SK-N-MC (cell line): Measurements from ENCODE around the gene UBTD1.

Experiments used
- DNase-seq: peaks from one replicate; pipeline ENCODE4 v3.0.0-alpha.2; 2011; ENCODE audit warnings: low read depth, low spot score
- H3K27ac ChIP-seq: fragments of 200-600 bp; sonication (generic); 2 replicates; pipeline ENCODE4 v1.5.1; 2016; ENCODE audit warnings: mixed run types
- H3K36me3 ChIP-seq: fragments of 200-600 bp; sonication (generic); 2 replicates; pipeline ENCODE4 v1.6.1; 2017; ENCODE audit warnings: antibody characterized with exemption, low read length, mixed read lengths; ENCODE audit not compliant: insufficient read depth
- H3K4me3 ChIP-seq: fragments of 200-600 bp; sonication (generic); 2 replicates; pipeline ENCODE4 v1.5.1; 2016
- H3K9ac ChIP-seq: fragments of 200-600 bp; sonication (generic); 2 replicates; pipeline ENCODE4 v1.8.0; 2017; ENCODE audit warnings: mixed run types, mixed read lengths; ENCODE audit not compliant: insufficient read length
- H3K9me3 ChIP-seq: fragments of 200-600 bp; sonication (generic); 2 replicates; pipeline ENCODE4 v1.6.1; 2017; ENCODE audit warnings: low read depth, mild to moderate bottlenecking, antibody characterized with exemption, low read length, moderate library complexity, mixed read lengths
- EZH2 ChIP-seq: fragments of 200-600 bp; sonication (generic); IDR thresholded peaks from one replicate; pipeline ENCODE4 v1.6.1; 2017; ENCODE audit warnings: antibody characterized with exemption
- FOXP2 ChIP-seq: optimal IDR thresholded peaks from 2 replicates; pipeline ENCODE3; 2011; ENCODE audit warnings: mild to moderate bottlenecking, moderate library complexity; ENCODE audit not compliant: insufficient read depth; ENCODE audit errors: extremely low read length, control extremely low read depth
- POLR2AphosphoS5 ChIP-seq: IDR thresholded peaks from 2 replicates; pipeline ENCODE4 v1.6.1; 2012; ENCODE audit warnings: mild to moderate bottlenecking, low read depth, low read length, borderline replicate concordance

Gene UBTD1

GRCh38 chr10:97596101-97597082 lies 97.7 kb downstream of the UBTD1 start:
- DNase-seq: no peak
- TF ChIP-seq FOXP2: no peak
- no peak for TF ChIP-seq POLR2AphosphoS5
- no peak for TF ChIP-seq EZH2
- no peak overlapping the region for H3K4me3 ChIP-seq
- no peaks in the 10 kb centered on the region for H3K9me3 ChIP-seq
- H3K36me3 ChIP-seq: no peaks in the 10 kb centered on the region
- H3K27ac ChIP-seq: no peak overlapping the region
- no peak overlapping the region for H3K9ac ChIP-seq

GRCh38 chr10:97597778-97598177 lies 99.1 kb downstream of the UBTD1 start:
- H3K4me3 ChIP-seq: no peak overlapping the region
- H3K27ac ChIP-seq: no peak overlapping the region
- TF ChIP-seq EZH2 (no peak), FOXP2 (no peak), POLR2AphosphoS5 (no peak)
- H3K9me3 ChIP-seq: no peaks in the 10 kb centered on the region
- H3K36me3 ChIP-seq: no peaks in the 10 kb centered on the region
- DNase-seq: no peak
- no peak overlapping the region for H3K9ac ChIP-seq

GRCh38 chr10:97598407-97599271 lies 99.9 kb downstream of the UBTD1 start:
- Histone ChIP-seq H3K9me3 (no peaks in the 10 kb centered on the region), H3K27ac (no peak overlapping the region), H3K9ac (no peak overlapping the region), H3K4me3 (no peak overlapping the region), H3K36me3 (no peaks in the 10 kb centered on the region)
- DNase-seq: no peak
- TF ChIP-seq POLR2AphosphoS5: no peak
- no peak for TF ChIP-seq EZH2
- no peak for TF ChIP-seq FOXP2

GRCh38 chr10:97599272-97599619 lies 100.5 kb downstream of the UBTD1 start:
- Histone ChIP-seq H3K9me3 (no peaks in the 10 kb centered on the region), H3K4me3 (no peak overlapping the region), H3K27ac (no peak overlapping the region), H3K36me3 (no peaks in the 10 kb centered on the region), H3K9ac (no peak overlapping the region)
- TF ChIP-seq FOXP2 (no peak), POLR2AphosphoS5 (no peak), EZH2 (no peak)
- no peak for DNase-seq

GRCh38 chr10:97600616-97601015 lies 101.9 kb downstream of the UBTD1 start:
- no peaks in the 10 kb centered on the region for H3K9me3 ChIP-seq
- TF ChIP-seq EZH2: no peak
- TF ChIP-seq POLR2AphosphoS5: no peak
- TF ChIP-seq FOXP2: no peak
- no peak overlapping the region for H3K9ac ChIP-seq
- no peak for DNase-seq
- H3K4me3 ChIP-seq: no peak overlapping the region
- no peaks in the 10 kb centered on the region for H3K36me3 ChIP-seq
- no peak overlapping the region for H3K27ac ChIP-seq

- Histone ChIP-seq H3K36me3 (no peaks in the 10 kb centered on the region), H3K4me3 (no peak overlapping the region), H3K9me3 (no peaks in the 10 kb centered on the region), H3K9ac (no peak overlapping the region), H3K27ac (no peak overlapping the region)
- TF ChIP-seq FOXP2: no peak
- no peak for DNase-seq
Measured at GRCh38 chr10:97601268-97602215, 102.8 kb downstream of the UBTD1 start.

GRCh38 chr10:97607095-97607636 lies 108.4 kb downstream of the UBTD1 start:
- Histone ChIP-seq H3K9me3 (no peaks in the 10 kb centered on the region), H3K4me3 (no peak overlapping the region), H3K9ac (no peak overlapping the region), H3K27ac (no peak overlapping the region), H3K36me3 (no peaks in the 10 kb centered on the region)
- no peak for DNase-seq
- TF ChIP-seq FOXP2: no peak
- TF ChIP-seq EZH2: no peak
- TF ChIP-seq POLR2AphosphoS5: no peak
